SK-N-SH (cell line): Measurements from ENCODE around the gene ISG20. TPM values are rescaled to one million over a fixed set of nuclear protein-coding genes. Genes with fewer than 3 reads are reported as not detected.

Source experiments
- CTCF ChIA-PET: fragments of 300-600, 350-600 bp; formaldehyde crosslinking; extraction: SDS; loops from one replicate; lab custom pipeline; 2021; lab: Yijun Ruan, JAX
- POLR2A ChIA-PET: fragments of 350-600 bp; sonication (Branson Sonifier 250); formaldehyde crosslinking; extraction: SDS; loops from one replicate; lab custom pipeline; 2020; ENCODE audit warnings: antibody characterized with exemption, inconsistent platforms; lab: Yijun Ruan, JAX
- DNase-seq: peaks from one replicate; pipeline ENCODE4 v3.0.0; 2012
- H2AFZ ChIP-seq: fragments of 200-600 bp; sonication (generic); 2 replicates; pipeline ENCODE4 v1.8.1; 2016; ENCODE audit warnings: antibody characterized with exemption, mild to moderate bottlenecking, low read depth
- H3F3A ChIP-seq: fragments of 200-600 bp; sonication (generic); replicated peaks from 2 replicates; pipeline ENCODE3; 2016; ENCODE audit warnings: antibody characterized with exemption, mild to moderate bottlenecking; ENCODE audit not compliant: insufficient read depth
- H3K27ac ChIP-seq, 2 experiments: fragments of 200-500 bp in 1 of 2; fragments of 200-600 bp in 1 of 2; sonication (Bioruptor generic) in 1 of 2; sonication (generic), shearing (Covaris generic) in 1 of 2; 2 replicates each; pipeline versions ENCODE4 v1.5.1 to v1.6.1; 2014 to 2016; ENCODE audit warnings: low read depth in 2 of 2, inconsistent platforms in 1 of 2, low read length in 1 of 2, mild to moderate bottlenecking in 1 of 2, mixed read lengths in 1 of 2
- H3K27me3 ChIP-seq: fragments of 200-600 bp; sonication (generic), shearing (Covaris generic); 2 replicates; pipeline ENCODE4 v1.6.1; 2016; ENCODE audit warnings: mixed run types; ENCODE audit not compliant: insufficient read depth
- H3K36me3 ChIP-seq, 2 experiments: fragments of 200-500 bp in 1 of 2; fragments of 200-600 bp in 1 of 2; sonication (Bioruptor generic) in 1 of 2; sonication (generic) in 1 of 2; replicated peaks in 1 of 2; 2 replicates each; pipeline versions ENCODE3 to v1.5.1; 2014 to 2016; ENCODE audit warnings: low read length in 1 of 2, mild to moderate bottlenecking in 1 of 2; ENCODE audit not compliant: insufficient read depth in 2 of 2, control insufficient read depth in 1 of 2
- H3K4me1 ChIP-seq, 2 experiments: fragments of 200-500 bp in 1 of 2; fragments of 200-600 bp in 1 of 2; sonication (Bioruptor generic) in 1 of 2; sonication (generic), shearing (Covaris generic) in 1 of 2; 2 replicates each; pipeline versions ENCODE4 v1.5.1 to v1.6.1; 2014 to 2016; ENCODE audit warnings: low read depth in 1 of 2, low read length in 1 of 2, mixed run types in 1 of 2; ENCODE audit not compliant: insufficient read depth in 2 of 2, control insufficient read depth in 1 of 2
- H3K4me2 ChIP-seq: fragments of 200-600 bp; sonication (generic), shearing (Covaris generic); 2 replicates; pipeline ENCODE4 v1.6.1; 2017; ENCODE audit warnings: mixed run types
- H3K4me3 ChIP-seq, 2 experiments: fragments of 200-500 bp in 1 of 2; fragments of 200-600 bp in 1 of 2; sonication (Bioruptor generic) in 1 of 2; sonication (generic), shearing (Covaris generic) in 1 of 2; 2 replicates each; pipeline versions ENCODE4 v1.5.1 to v1.8.1; 2014 to 2016; ENCODE audit warnings: low read depth in 2 of 2, inconsistent platforms in 1 of 2, low read length in 1 of 2, mild to moderate bottlenecking in 1 of 2, mixed read lengths in 1 of 2, moderate library complexity in 1 of 2
- H3K79me2 ChIP-seq: fragments of 200-600 bp; sonication (generic); 2 replicates; pipeline ENCODE4 v1.8.1; 2017; ENCODE audit warnings: mild to moderate bottlenecking; ENCODE audit not compliant: insufficient read depth
- H3K9ac ChIP-seq: fragments of 200-600 bp; sonication (generic); 2 replicates; pipeline ENCODE4 v1.6.1; 2017; ENCODE audit warnings: mixed run types
- H3K9me2 ChIP-seq: fragments of 200-600 bp; sonication (generic); 2 replicates; pipeline ENCODE4 v1.6.1; 2017; ENCODE audit warnings: mixed run types
- H3K9me3 ChIP-seq: fragments of 200-600 bp; sonication (generic); 2 replicates; pipeline ENCODE4 v1.6.1; 2017; ENCODE audit warnings: mixed run types, mild to moderate bottlenecking, moderate library complexity
- H4K20me1 ChIP-seq: fragments of 200-600 bp; sonication (generic); 2 replicates; pipeline ENCODE4 v1.6.1; 2017; ENCODE audit warnings: mild to moderate bottlenecking, mixed run types; ENCODE audit not compliant: insufficient read depth
- FOXJ3 ChIP-seq: sonication (generic); formaldehyde crosslinking; IDR thresholded peaks from 2 replicates; pipeline ENCODE4 v1.5.1; 2020; ENCODE audit warnings: mild to moderate bottlenecking, missing genetic modification reagents
- GABPA ChIP-seq: IDR thresholded peaks from 2 replicates; pipeline ENCODE4 v1.4.0; 2012; ENCODE audit warnings: low read depth, mild to moderate bottlenecking
- JUND ChIP-seq: IDR thresholded peaks from 2 replicates; pipeline ENCODE4 v1.4.0; 2012
- NFIC ChIP-seq: IDR thresholded peaks from 2 replicates; pipeline ENCODE4 v1.4.0; 2012; ENCODE audit warnings: borderline replicate concordance
- POLR2AphosphoS5 ChIP-seq: IDR thresholded peaks from 2 replicates; pipeline ENCODE4 v1.6.1; 2012; ENCODE audit warnings: low read depth, low read length
- RAD21 ChIP-seq: IDR thresholded peaks from 2 replicates; pipeline ENCODE4 v1.6.1; 2012; ENCODE audit warnings: mild to moderate bottlenecking, low read length
- RCOR1 ChIP-seq: fragments of 150-350 bp; IDR thresholded peaks from 2 replicates; pipeline ENCODE4 v1.6.1; 2017; ENCODE audit warnings: antibody characterized with exemption, low read length
- RFX5 ChIP-seq: IDR thresholded peaks from 2 replicates; pipeline ENCODE4 v1.6.1; 2012; ENCODE audit warnings: mild to moderate bottlenecking, improper control_type of control experiment, low read length
- SMC3 ChIP-seq: IDR thresholded peaks from 2 replicates; pipeline ENCODE4 v1.6.1; 2012; ENCODE audit warnings: low read depth, low read length, improper control_type of control experiment
- TCF12 ChIP-seq: IDR thresholded peaks from 2 replicates; pipeline ENCODE4 v1.4.0; 2012
- TEAD4 ChIP-seq: IDR thresholded peaks from 2 replicates; pipeline ENCODE4 v1.4.0; 2012; ENCODE audit warnings: mild to moderate bottlenecking, borderline replicate concordance; ENCODE audit not compliant: insufficient read depth
- USF1 ChIP-seq: IDR thresholded peaks from 2 replicates; pipeline ENCODE4 v1.4.0; 2012; ENCODE audit warnings: low read depth, borderline replicate concordance
- USF2 ChIP-seq: fragments of 150-350 bp; IDR thresholded peaks from 2 replicates; pipeline ENCODE4 v1.6.1; 2017; ENCODE audit warnings: antibody characterized with exemption, low read length, low read depth, borderline replicate concordance
- YY1 ChIP-seq: IDR thresholded peaks from 2 replicates; pipeline ENCODE4 v1.4.0; 2012; ENCODE audit warnings: low read depth, mild to moderate bottlenecking
- ZBTB33 ChIP-seq: IDR thresholded peaks from 2 replicates; pipeline ENCODE4 v1.4.0; 2012; ENCODE audit warnings: low read depth, borderline replicate concordance
- WGBS: methylation state at CpG from one replicate; pipeline ENCODE4 v1.1.6; 2017; ENCODE audit warnings: low lambda C conversion rate; 5-methylcytosine and 5-hydroxymethylcytosine counted together
- polyA plus RNA-seq, 3 experiments: library from polyadenylated mRNA; depleted of rRNA; stranded (reverse); fragments of >200 nt; gene quantifications; 2 replicates each; pipeline ENCODE4 v1.2.3, GENCODE V29; 2012
- TF ChIP-seq, protein P1 (sequence below): fragments of 150-350 bp; IDR thresholded peaks from 2 replicates; pipeline ENCODE4 v1.6.1; 2016; ENCODE audit warnings: mild to moderate bottlenecking, low read depth, low read length
- TF ChIP-seq, protein P2 (sequence below): IDR thresholded peaks from 2 replicates; pipeline ENCODE4; 2012
- TF ChIP-seq, protein P3 (sequence below): IDR thresholded peaks from 2 replicates; pipeline ENCODE4 v1.6.1; 2012; ENCODE audit warnings: mild to moderate bottlenecking, low read depth, low read length, moderate library complexity

The ISG20 gene
- polyA plus RNA-seq, 1 of the 3 experiments (the other 2 are of a cell fraction): 2.0 TPM

GRCh38 chr15:88638626-88639372 lies at the start of gene ISG20 (continued):
- peak; percentile 82 for TF ChIP-seq USF1
- TF ChIP-seq, protein P1, sequence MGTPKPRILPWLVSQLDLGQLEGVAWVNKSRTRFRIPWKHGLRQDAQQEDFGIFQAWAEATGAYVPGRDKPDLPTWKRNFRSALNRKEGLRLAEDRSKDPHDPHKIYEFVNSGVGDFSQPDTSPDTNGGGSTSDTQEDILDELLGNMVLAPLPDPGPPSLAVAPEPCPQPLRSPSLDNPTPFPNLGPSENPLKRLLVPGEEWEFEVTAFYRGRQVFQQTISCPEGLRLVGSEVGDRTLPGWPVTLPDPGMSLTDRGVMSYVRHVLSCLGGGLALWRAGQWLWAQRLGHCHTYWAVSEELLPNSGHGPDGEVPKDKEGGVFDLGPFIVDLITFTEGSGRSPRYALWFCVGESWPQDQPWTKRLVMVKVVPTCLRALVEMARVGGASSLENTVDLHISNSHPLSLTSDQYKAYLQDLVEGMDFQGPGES: no peak
- TF ChIP-seq, protein P2, sequence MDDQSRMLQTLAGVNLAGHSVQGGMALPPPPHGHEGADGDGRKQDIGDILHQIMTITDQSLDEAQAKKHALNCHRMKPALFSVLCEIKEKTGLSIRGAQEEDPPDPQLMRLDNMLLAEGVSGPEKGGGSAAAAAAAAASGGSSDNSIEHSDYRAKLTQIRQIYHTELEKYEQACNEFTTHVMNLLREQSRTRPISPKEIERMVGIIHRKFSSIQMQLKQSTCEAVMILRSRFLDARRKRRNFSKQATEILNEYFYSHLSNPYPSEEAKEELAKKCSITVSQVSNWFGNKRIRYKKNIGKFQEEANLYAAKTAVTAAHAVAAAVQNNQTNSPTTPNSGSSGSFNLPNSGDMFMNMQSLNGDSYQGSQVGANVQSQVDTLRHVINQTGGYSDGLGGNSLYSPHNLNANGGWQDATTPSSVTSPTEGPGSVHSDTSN: peak; percentile 25; the same call in 1 of the 2 replicates
- TF ChIP-seq TCF12: peak; percentile 59; the same call in 1 of the 2 replicates
- peak; percentile 61 for TF ChIP-seq JUND
- TF ChIP-seq RAD21: no peak
- TF ChIP-seq RFX5: no peak
- TF ChIP-seq YY1: no peak
- no peak for TF ChIP-seq SMC3

- Histone ChIP-seq H3K4me2 (no peak overlapping the region), H3K27ac (no peak overlapping the region), H3K9me2 (no peaks in the 10 kb centered on the region), H3K9me3 (no peaks in the 10 kb centered on the region), H3K4me3 (no peak overlapping the region), H2AFZ (no peak overlapping the region), H3F3A (no peaks in the 10 kb centered on the region), H3K79me2 (no peaks in the 10 kb centered on the region), H4K20me1 (no peaks in the 10 kb centered on the region), H3K4me1 (peaks cover 0 to 7% of the 10 kb centered on the region in 2 experiments; a peak in 2 of 4 replicates), H3K9ac (no peak overlapping the region), H3K36me3 (no peaks in the 10 kb centered on the region), H3K27me3 (no peaks in the 10 kb centered on the region)
- DNase-seq: no peak
- WGBS: 38% methylated on average over 6 of the region's 6 CpGs
- ChIA-PET POLR2A (no interaction called here), CTCF (no interaction called here)
- TF ChIP-seq JUND (no peak), USF2 (no peak), FOXJ3 (no peak), ZBTB33 (no peak), RCOR1 (no peak), NFIC (no peak), GABPA (no peak), YY1 (no peak), POLR2AphosphoS5 (no peak), TEAD4 (no peak)
- TF ChIP-seq, protein P1: no peak
- TF ChIP-seq, protein P3, sequence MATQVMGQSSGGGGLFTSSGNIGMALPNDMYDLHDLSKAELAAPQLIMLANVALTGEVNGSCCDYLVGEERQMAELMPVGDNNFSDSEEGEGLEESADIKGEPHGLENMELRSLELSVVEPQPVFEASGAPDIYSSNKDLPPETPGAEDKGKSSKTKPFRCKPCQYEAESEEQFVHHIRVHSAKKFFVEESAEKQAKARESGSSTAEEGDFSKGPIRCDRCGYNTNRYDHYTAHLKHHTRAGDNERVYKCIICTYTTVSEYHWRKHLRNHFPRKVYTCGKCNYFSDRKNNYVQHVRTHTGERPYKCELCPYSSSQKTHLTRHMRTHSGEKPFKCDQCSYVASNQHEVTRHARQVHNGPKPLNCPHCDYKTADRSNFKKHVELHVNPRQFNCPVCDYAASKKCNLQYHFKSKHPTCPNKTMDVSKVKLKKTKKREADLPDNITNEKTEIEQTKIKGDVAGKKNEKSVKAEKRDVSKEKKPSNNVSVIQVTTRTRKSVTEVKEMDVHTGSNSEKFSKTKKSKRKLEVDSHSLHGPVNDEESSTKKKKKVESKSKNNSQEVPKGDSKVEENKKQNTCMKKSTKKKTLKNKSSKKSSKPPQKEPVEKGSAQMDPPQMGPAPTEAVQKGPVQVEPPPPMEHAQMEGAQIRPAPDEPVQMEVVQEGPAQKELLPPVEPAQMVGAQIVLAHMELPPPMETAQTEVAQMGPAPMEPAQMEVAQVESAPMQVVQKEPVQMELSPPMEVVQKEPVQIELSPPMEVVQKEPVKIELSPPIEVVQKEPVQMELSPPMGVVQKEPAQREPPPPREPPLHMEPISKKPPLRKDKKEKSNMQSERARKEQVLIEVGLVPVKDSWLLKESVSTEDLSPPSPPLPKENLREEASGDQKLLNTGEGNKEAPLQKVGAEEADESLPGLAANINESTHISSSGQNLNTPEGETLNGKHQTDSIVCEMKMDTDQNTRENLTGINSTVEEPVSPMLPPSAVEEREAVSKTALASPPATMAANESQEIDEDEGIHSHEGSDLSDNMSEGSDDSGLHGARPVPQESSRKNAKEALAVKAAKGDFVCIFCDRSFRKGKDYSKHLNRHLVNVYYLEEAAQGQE: no peak
These were observed 48.1 kb upstream of the ISG20 start for GRCh38 chr15:88590759-88591158.
